IMR-90 (cell line): ENCODE data around the gene MXD4. TPM values are rescaled to one million over a fixed set of nuclear protein-coding genes. Genes with fewer than 3 reads are reported as not detected.
A peak's percentile ranks its signal among the peaks of the same experiment; 100 is the strongest.

Source experiments
- ATAC-seq: fragments of 200-7000 bp; cut with Tn5 transposase; 2 replicates; pipeline ENCODE4 v1.9.1; 2020; ENCODE audit warnings: low read depth, mild to moderate bottlenecking, moderate library complexity
- BruUV-seq: library from RNA; stranded (reverse); fragments of 400-500 nt; replicated peaks from 2 replicates; lab custom pipeline; 2021; lab: Mats Ljungman, UMichigan
- CTCF ChIA-PET: fragments of 300-600 bp; formaldehyde crosslinking; extraction: SDS; loops from one replicate; lab custom pipeline; 2021; ENCODE audit warnings: antibody characterized with exemption; lab: Yijun Ruan, JAX
- POLR2A ChIA-PET: fragments of 300-600 bp; sonication (Branson Sonifier 250); formaldehyde crosslinking; loops from one replicate; lab custom pipeline; 2022; ENCODE audit warnings: antibody characterized with exemption; ENCODE audit not compliant: unreplicated experiment; lab: Charles Lee
- DNase-seq: peaks from one replicate; pipeline ENCODE4 v3.0.0; 2013
- H2AFZ ChIP-seq: replicated peaks from 2 replicates; pipeline ENCODE3; 2013; ENCODE audit warnings: low read length, mild to moderate bottlenecking; ENCODE audit not compliant: poor library complexity
- H2AK5ac ChIP-seq: 2 replicates; pipeline ENCODE4 v1.6.1; 2013; ENCODE audit warnings: low read depth, low read length, inconsistent platforms
- H2AK9ac ChIP-seq: replicated peaks from 2 replicates; pipeline ENCODE3; 2013; ENCODE audit warnings: mild to moderate bottlenecking, low read depth, low read length, moderate library complexity; ENCODE audit not compliant: poor library complexity
- H2BK120ac ChIP-seq: 2 replicates; pipeline ENCODE4 v1.6.1; 2013; ENCODE audit warnings: low read depth, low read length, inconsistent platforms
- H2BK15ac ChIP-seq: 3 replicates; pipeline ENCODE4 v1.6.1; 2013; ENCODE audit warnings: low read depth, low read length, inconsistent platforms
- H2BK20ac ChIP-seq: 2 replicates; pipeline ENCODE4 v1.6.1; 2013; ENCODE audit warnings: low read depth, mild to moderate bottlenecking, inconsistent platforms, low read length, moderate library complexity
- H2BK5ac ChIP-seq: 2 replicates; pipeline ENCODE4 v1.6.1; 2013; ENCODE audit warnings: mild to moderate bottlenecking, low read depth, low read length, inconsistent platforms; ENCODE audit not compliant: poor library complexity, severe bottlenecking
- H3K14ac ChIP-seq: replicated peaks from 2 replicates; pipeline ENCODE4 v1.6.1; 2013; ENCODE audit warnings: low read depth, low read length, inconsistent platforms
- H3K18ac ChIP-seq: 2 replicates; pipeline ENCODE4 v1.6.1; 2013; ENCODE audit warnings: low read depth, low read length, control low read depth
- H3K23ac ChIP-seq: 2 replicates; pipeline ENCODE4 v1.6.1; 2013; ENCODE audit warnings: low read depth, low read length, inconsistent platforms
- H3K27ac ChIP-seq: 2 replicates; pipeline ENCODE4 v1.5.1; 2013; ENCODE audit warnings: mild to moderate bottlenecking, control low read depth, low read length; ENCODE audit not compliant: insufficient read depth
- H3K27me3 ChIP-seq: 2 replicates; pipeline ENCODE4 v1.6.1; 2013; ENCODE audit warnings: low read length; ENCODE audit not compliant: control insufficient read depth, insufficient read depth
- H3K36me3 ChIP-seq: 2 replicates; pipeline ENCODE4 v1.6.1; 2013; ENCODE audit warnings: low read length, mixed read lengths; ENCODE audit not compliant: control insufficient read depth, insufficient read depth
- H3K4ac ChIP-seq: 2 replicates; pipeline ENCODE4 v1.6.1; 2013; ENCODE audit warnings: low read depth, low read length, inconsistent platforms
- H3K4me1 ChIP-seq: 2 replicates; pipeline ENCODE4 v1.6.1; 2013; ENCODE audit warnings: low read length, mixed read lengths; ENCODE audit not compliant: control insufficient read depth, insufficient read depth
- H3K4me2 ChIP-seq: 2 replicates; pipeline ENCODE4 v1.6.1; 2013; ENCODE audit warnings: low read depth, mild to moderate bottlenecking, control low read depth, low read length, moderate library complexity
- H3K4me3 ChIP-seq: 2 replicates; pipeline ENCODE4 v1.5.1; 2013; ENCODE audit warnings: low read depth, mild to moderate bottlenecking, control low read depth, low read length, moderate library complexity; ENCODE audit not compliant: insufficient read depth
- H3K56ac ChIP-seq: 2 replicates; pipeline ENCODE4 v1.6.1; 2013; ENCODE audit warnings: low read length, inconsistent platforms; ENCODE audit not compliant: insufficient read depth; ENCODE audit errors: extremely low read depth
- H3K79me1 ChIP-seq, 2 experiments: 2 replicates each; pipeline ENCODE4 v1.6.1; 2013; ENCODE audit warnings: low read length in 2 of 2, inconsistent platforms in 1 of 2, low read depth in 1 of 2
- H3K9ac ChIP-seq: 2 replicates; pipeline ENCODE4 v1.6.1; 2013; ENCODE audit warnings: low read depth, low read length, control low read depth
- H3K9me1 ChIP-seq: 2 replicates; pipeline ENCODE4 v1.6.1; 2013; ENCODE audit warnings: low read length, inconsistent platforms; ENCODE audit not compliant: insufficient read depth
- H3K9me3 ChIP-seq: 2 replicates; pipeline ENCODE4 v1.6.1; 2013; ENCODE audit warnings: low read length; ENCODE audit not compliant: control insufficient read depth, insufficient read depth
- H4K20me1 ChIP-seq: 2 replicates; pipeline ENCODE4 v1.6.1; 2013; ENCODE audit warnings: low read length, inconsistent platforms; ENCODE audit not compliant: insufficient read depth
- H4K5ac ChIP-seq: 2 replicates; pipeline ENCODE4 v1.6.1; 2013; ENCODE audit warnings: mild to moderate bottlenecking, low read depth, low read length, control low read depth
- H4K8ac ChIP-seq, 2 experiments: 2 replicates each; pipeline ENCODE4 v1.6.1; 2013; ENCODE audit warnings: low read depth in 2 of 2, low read length in 2 of 2, control low read depth in 1 of 2, inconsistent platforms in 1 of 2
- H4K91ac ChIP-seq: 2 replicates; pipeline ENCODE4 v1.6.1; 2013; ENCODE audit warnings: low read depth, low read length, inconsistent platforms; ENCODE audit not compliant: insufficient read depth
- BHLHE40 ChIP-seq: fragments of 150-350 bp; IDR thresholded peaks from 2 replicates; pipeline ENCODE4 v1.6.1; 2016; ENCODE audit warnings: mild to moderate bottlenecking, low read depth, low read length
- CEBPB ChIP-seq: IDR thresholded peaks from 2 replicates; pipeline ENCODE4 v1.6.1; 2012; ENCODE audit warnings: low read depth, low read length, improper control_type of control experiment
- CHD1 ChIP-seq: IDR thresholded peaks from 2 replicates; pipeline ENCODE4 v1.6.1; 2012; ENCODE audit warnings: low read depth, low read length, improper control_type of control experiment
- FOS ChIP-seq: fragments of 150-350 bp; IDR thresholded peaks from 2 replicates; pipeline ENCODE4 v1.6.1; 2016; ENCODE audit warnings: low read depth, low read length
- MAFK ChIP-seq: IDR thresholded peaks from 2 replicates; pipeline ENCODE4 v1.6.1; 2012; ENCODE audit warnings: low read depth, low read length, improper control_type of control experiment
- MAZ ChIP-seq: IDR thresholded peaks from 2 replicates; pipeline ENCODE4 v1.6.1; 2012; ENCODE audit warnings: low read depth, mild to moderate bottlenecking, low read length, improper control_type of control experiment, moderate library complexity, borderline replicate concordance
- MXI1 ChIP-seq: IDR thresholded peaks from 2 replicates; pipeline ENCODE4 v1.6.1; 2012; ENCODE audit warnings: low read depth, mild to moderate bottlenecking, low read length, moderate library complexity, borderline replicate concordance
- RAD21 ChIP-seq: IDR thresholded peaks from 2 replicates; pipeline ENCODE4 v1.6.1; 2012; ENCODE audit warnings: low read length, improper control_type of control experiment
- RCOR1 ChIP-seq: IDR thresholded peaks from 2 replicates; pipeline ENCODE4 v1.6.1; 2012; ENCODE audit warnings: mild to moderate bottlenecking, low read length, improper control_type of control experiment; ENCODE audit not compliant: insufficient replicate concordance
- RFX5 ChIP-seq: IDR thresholded peaks from 2 replicates; pipeline ENCODE4 v1.8.0; 2012; ENCODE audit warnings: low read depth, mild to moderate bottlenecking, low read length, moderate library complexity
- SMC3 ChIP-seq: fragments of 150-350 bp; IDR thresholded peaks from 2 replicates; pipeline ENCODE4 v1.6.1; 2016; ENCODE audit warnings: low read depth, mild to moderate bottlenecking, antibody characterized with exemption, low read length, moderate library complexity
- WGBS, 2 experiments: methylation state at CpG; one replicate each; pipeline versions ENCODE4 v1.1.5 to v1.1.7; 2013; ENCODE audit warnings: missing lambda C conversion rate in 2 of 2; ENCODE audit not compliant: insufficient read length in 1 of 2; ENCODE audit errors: extremely low coverage in 2 of 2; 5-methylcytosine and 5-hydroxymethylcytosine counted together
- dilution Hi-C: fragments of 300-500 bp; cut with HindIII; formaldehyde crosslinking; loops from one replicate; pipeline ENCODE4 v1.14.3; 2018; ENCODE audit warnings: low sequenced_read_pairs; ENCODE audit not compliant: unreplicated experiment
- in situ Hi-C: fragments of 300-500 bp; cut with MboI; formaldehyde crosslinking; loops from 3 replicates; pipeline ENCODE4 v1.14.3; 2019; ENCODE audit warnings: low sequenced_read_pairs, inconsistent platforms, mixed read lengths
- intact Hi-C: fragments of 100-400 bp; cut with micrococcal nuclease; formaldehyde crosslinking; loops from 2 replicates; pipeline ENCODE4 v1.10.0; 2022
- polyA plus RNA-seq, 3 experiments: library from polyadenylated mRNA; depleted of rRNA; stranded (reverse); fragments of >200 nt; gene quantifications; 2 replicates each; pipeline ENCODE4 v1.2.3, GENCODE V29; 2012; ENCODE audit warnings: low replicate concordance in 1 of 3
- total RNA-seq: library from RNA; depleted of rRNA; stranded (reverse); fragments of >200 nt; gene quantifications from 2 replicates; pipeline ENCODE4 v1.2.3, GENCODE V29; 2012
- TF ChIP-seq, protein P1 (sequence below): conservative IDR thresholded peaks from 2 replicates; pipeline ENCODE4 v1.5.1; 2012; ENCODE audit warnings: mild to moderate bottlenecking, low read depth, low read length, improper control_type of control experiment
- TF ChIP-seq, protein P2 (sequence below): fragments of 150-350 bp; IDR thresholded peaks from 2 replicates; pipeline ENCODE4 v1.6.1; 2017; ENCODE audit warnings: mild to moderate bottlenecking, antibody characterized with exemption, low read length, low read depth
- TF ChIP-seq, protein P3 (sequence below): fragments of 150-350 bp; IDR thresholded peaks from 2 replicates; pipeline ENCODE4 v1.6.1; 2016; ENCODE audit warnings: low read depth, mild to moderate bottlenecking, low read length, moderate library complexity, borderline replicate concordance

Gene MXD4
- total and polyA plus RNA-seq, 2 of the 4 experiments (the other 2 are of a cell fraction) = 22.8 to 54.4 TPM

DNA sequence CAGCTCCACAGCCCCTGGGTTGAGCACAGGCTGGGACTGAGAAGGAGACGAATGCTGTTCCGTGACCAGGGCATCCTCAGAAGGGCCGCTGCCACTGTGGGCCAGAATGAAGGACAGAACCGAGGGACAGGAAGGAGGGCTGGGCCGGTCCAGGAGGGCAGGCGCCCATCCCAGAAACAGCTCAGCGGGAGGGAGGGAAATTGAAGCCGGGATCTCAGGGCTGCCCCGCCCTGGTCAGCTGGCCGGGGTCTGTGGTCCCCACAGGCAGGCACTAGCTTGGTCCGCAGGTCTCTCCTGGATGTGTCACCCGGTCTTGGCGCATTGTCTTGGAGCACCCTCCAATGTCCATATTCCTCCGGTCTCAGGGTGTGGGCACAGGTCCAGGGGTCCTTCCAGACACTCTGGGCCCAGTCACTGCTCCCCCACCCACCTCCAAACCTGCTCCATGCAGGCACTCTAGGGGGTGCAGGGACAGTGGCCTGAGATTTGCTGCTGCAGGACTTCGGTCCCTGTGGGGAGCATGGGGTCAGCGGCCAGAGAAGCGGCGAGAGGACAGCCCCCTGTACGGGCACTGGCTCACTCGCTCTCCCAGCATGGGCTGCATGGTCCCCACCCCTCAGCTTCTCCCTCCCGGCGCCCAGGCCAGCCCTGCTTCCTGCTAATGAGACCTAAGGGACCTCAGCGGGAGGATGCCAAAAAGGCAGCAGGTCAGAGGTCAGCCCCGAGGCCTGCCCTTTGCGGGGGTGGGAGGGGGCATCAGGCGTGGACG lies 23.9 kb upstream of the MXD4 start:
- Histone ChIP-seq H3K27ac (no peak overlapping the region), H3K36me3 (no peaks in the 10 kb centered on the region), H3K4ac (peak overlapping the region; percentile 59), H3K14ac (0 out of 2 replicates have a peak overlapping the region, but pooled peaks have one; percentile 37), H4K8ac (0 out of 4 replicates have a peak overlapping the region, but pooled peaks of 1 of the 2 experiments have one; percentile 35), H3K9ac (no peak overlapping the region), H2BK120ac (peak overlapping the region; percentile 75; the same call in 1 of the 2 replicates), H3K79me1 (no peaks in the 10 kb centered on the region), H2BK5ac (no peak overlapping the region), H3K27me3 (0 out of 2 replicates have a peak, but pooled peaks cover 2% of the 10 kb centered on the region), H3K9me3 (no peaks in the 10 kb centered on the region), H2AFZ (peak overlapping the region; percentile 83), H3K18ac (no peak overlapping the region), H3K56ac (no peak overlapping the region), H3K23ac (no peak overlapping the region), H4K20me1 (no peaks in the 10 kb centered on the region), H3K4me3 (no peak overlapping the region), H4K91ac (no peak overlapping the region), H3K4me2 (no peak overlapping the region), H3K4me1 (peaks cover 2% of the 10 kb centered on the region; the same call in 1 of the 2 replicates), H2AK9ac (peak overlapping the region; percentile 84), H2BK20ac (no peak overlapping the region), H2BK15ac (no peak overlapping the region), H2AK5ac (no peak overlapping the region), H4K5ac (no peak overlapping the region), H3K9me1 (0 out of 2 replicates have a peak, but pooled peaks cover 3% of the 10 kb centered on the region)
- WGBS, 2 experiments = 65% methylated on average over 8 of the region's 27 CpGs; no CpG with 5 or more reads in 1 of the 2 experiments
- ATAC-seq = no peak
- ChIA-PET POLR2A (no interaction called here), CTCF (no interaction called here)
- dilution Hi-C loops (no loop called here), in situ Hi-C loops (no loop called here), intact Hi-C loops (no loop called here)
- no peak for DNase-seq
- no TSS peak for BruUV-seq
- TF ChIP-seq MAZ (no peak), CEBPB (no peak), RCOR1 (no peak), MXI1 (no peak), MAFK (no peak), BHLHE40 (no peak), RFX5 (no peak), FOS (no peak), RAD21 (no peak), SMC3 (no peak), CHD1 (no peak)
- TF ChIP-seq, protein P1, sequence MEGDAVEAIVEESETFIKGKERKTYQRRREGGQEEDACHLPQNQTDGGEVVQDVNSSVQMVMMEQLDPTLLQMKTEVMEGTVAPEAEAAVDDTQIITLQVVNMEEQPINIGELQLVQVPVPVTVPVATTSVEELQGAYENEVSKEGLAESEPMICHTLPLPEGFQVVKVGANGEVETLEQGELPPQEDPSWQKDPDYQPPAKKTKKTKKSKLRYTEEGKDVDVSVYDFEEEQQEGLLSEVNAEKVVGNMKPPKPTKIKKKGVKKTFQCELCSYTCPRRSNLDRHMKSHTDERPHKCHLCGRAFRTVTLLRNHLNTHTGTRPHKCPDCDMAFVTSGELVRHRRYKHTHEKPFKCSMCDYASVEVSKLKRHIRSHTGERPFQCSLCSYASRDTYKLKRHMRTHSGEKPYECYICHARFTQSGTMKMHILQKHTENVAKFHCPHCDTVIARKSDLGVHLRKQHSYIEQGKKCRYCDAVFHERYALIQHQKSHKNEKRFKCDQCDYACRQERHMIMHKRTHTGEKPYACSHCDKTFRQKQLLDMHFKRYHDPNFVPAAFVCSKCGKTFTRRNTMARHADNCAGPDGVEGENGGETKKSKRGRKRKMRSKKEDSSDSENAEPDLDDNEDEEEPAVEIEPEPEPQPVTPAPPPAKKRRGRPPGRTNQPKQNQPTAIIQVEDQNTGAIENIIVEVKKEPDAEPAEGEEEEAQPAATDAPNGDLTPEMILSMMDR = no peak
- TF ChIP-seq, protein P2, sequence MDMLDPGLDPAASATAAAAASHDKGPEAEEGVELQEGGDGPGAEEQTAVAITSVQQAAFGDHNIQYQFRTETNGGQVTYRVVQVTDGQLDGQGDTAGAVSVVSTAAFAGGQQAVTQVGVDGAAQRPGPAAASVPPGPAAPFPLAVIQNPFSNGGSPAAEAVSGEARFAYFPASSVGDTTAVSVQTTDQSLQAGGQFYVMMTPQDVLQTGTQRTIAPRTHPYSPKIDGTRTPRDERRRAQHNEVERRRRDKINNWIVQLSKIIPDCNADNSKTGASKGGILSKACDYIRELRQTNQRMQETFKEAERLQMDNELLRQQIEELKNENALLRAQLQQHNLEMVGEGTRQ = no peak
- TF ChIP-seq, protein P3, sequence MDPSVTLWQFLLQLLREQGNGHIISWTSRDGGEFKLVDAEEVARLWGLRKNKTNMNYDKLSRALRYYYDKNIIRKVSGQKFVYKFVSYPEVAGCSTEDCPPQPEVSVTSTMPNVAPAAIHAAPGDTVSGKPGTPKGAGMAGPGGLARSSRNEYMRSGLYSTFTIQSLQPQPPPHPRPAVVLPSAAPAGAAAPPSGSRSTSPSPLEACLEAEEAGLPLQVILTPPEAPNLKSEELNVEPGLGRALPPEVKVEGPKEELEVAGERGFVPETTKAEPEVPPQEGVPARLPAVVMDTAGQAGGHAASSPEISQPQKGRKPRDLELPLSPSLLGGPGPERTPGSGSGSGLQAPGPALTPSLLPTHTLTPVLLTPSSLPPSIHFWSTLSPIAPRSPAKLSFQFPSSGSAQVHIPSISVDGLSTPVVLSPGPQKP = no peak
